HG02588 (cell line): Measurements from ENCODE around the gene AKAP9.
"Not testable (repeated sequence)": the region's sequence is repeated elsewhere in the genome, so short reads cannot be mapped to it uniquely, and the experiment has no call there.

Experiments used
- ATAC-seq: cut with Tn5 transposase; IDR thresholded peaks from one replicate; pipeline ENCODE4 v1.9.1; 2021; ENCODE audit warnings: mild to moderate bottlenecking, moderate library complexity; ENCODE audit not compliant: unreplicated experiment

AKAP9 gene

DNA sequence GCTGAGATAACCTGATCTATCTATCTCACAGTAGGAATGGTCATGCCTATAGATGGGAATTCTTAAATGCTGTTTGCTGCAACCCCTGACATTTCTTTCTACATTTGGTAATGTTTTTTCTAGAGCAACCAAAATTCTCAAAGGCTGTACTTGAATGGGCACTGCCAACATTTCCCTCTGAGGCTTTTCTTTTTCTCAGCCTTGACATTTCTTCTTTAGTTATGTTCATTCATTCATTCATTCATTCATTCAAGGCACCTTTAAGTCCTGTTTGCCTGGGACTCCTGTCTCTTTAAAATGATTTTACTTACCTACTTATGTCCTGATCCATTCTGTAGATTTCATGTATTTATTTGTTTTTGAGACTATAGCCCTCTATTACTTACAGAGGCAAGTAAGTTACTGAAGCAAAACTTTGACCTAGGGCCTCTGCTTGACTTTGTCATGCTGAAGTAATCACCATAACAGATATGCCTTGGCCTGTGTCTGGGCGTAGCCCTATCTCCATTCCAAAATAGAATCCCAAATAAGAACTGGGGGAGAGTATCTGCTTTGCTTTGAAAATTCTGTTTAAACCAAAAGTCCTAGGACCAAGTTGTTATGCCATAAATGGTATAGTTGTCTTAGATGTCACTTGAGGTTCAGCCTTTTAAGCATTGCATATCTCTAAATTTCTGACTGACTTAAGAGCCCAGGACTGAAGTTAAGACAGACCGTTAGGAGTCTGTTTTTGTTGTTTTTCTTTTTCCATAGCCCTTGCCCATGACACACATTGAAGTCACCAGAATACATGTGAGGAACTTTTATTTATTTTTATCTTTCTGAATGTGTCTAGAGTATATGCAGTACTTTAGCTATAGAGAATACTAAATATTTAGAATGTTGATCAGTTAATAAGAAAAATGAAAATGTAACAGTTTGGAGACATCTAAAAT is 59.2 kb downstream of the AKAP9 start:
- no peak for ATAC-seq

- no peak for ATAC-seq
These were observed 62.1 kb downstream of the AKAP9 start for GRCh38 chr7:92002720-92003119.

GRCh38 chr7:92006046-92006445 is 65.4 kb downstream of the AKAP9 start:
- ATAC-seq: no peak

DNA sequence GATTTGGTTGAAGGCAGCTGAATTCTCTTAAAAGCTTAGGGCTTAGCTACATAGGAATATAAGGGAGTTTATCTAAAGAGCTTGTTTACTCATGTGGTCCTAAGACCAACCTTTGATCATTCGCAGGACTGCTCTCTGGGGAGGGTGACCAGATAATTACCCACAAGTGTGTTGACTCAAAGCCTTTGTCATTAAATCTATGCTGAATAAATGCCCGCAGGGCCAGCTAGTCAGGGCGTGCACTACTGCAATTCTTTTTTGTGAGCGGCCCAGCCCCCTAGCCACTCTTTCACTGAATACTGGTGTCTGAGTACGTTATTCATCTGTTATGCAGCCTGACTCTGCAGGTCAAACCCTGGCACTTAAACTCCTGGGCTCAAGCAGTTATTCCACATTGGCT is 69.6 kb downstream of the AKAP9 start:
- ATAC-seq: no peak

- no peak for ATAC-seq
These were observed 72.9 kb downstream of the AKAP9 start for GRCh38 chr7:92013611-92014010.

DNA sequence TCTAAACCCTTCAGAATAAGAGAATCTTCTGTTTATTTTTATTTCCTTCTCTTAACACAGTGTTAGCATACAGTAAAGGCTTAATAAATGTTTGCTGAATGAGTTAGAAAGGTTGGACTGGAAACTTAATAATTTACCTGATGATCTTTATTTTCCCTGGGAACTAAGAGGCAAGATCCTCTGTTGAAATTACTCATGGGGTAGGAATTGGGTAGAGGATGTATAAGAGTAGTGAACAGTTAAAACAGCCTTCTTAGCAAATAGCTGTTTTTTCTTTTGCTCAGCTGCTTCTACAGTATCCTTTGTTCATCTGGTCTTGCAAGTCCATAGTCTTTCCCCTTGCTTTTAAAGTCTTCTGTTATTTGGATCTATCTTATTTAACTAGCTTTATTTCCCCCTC is 80.0 kb downstream of the AKAP9 start:
- no peak for ATAC-seq

GRCh38 chr7:92025260-92025659 is 84.6 kb downstream of the AKAP9 start:
- ATAC-seq: no peak

GRCh38 chr7:92026635-92027034 is 86.0 kb downstream of the AKAP9 start:
- ATAC-seq: not testable (repeated sequence)

GRCh38 chr7:92027128-92027527 is 86.5 kb downstream of the AKAP9 start:
- not testable (repeated sequence) for ATAC-seq

DNA sequence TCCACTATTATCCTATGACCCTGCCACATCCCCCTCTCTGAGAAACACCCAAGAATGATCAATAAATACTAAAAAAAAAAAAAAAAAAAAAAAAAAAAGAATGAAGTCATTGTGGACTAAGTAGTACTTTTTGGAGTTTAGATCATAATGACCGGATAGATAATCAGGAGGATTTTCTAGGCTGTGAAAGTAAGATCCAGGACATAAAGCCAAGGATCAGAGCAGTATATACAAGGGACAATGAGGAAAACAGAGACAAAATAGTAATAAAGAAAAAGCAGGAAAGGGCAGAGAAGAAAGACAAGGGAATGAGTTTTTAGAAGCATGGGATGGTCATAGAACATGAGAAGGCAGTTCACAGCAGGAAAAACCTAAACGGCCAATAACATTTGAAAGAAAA is 87.6 kb downstream of the AKAP9 start:
- ATAC-seq: no peak

DNA sequence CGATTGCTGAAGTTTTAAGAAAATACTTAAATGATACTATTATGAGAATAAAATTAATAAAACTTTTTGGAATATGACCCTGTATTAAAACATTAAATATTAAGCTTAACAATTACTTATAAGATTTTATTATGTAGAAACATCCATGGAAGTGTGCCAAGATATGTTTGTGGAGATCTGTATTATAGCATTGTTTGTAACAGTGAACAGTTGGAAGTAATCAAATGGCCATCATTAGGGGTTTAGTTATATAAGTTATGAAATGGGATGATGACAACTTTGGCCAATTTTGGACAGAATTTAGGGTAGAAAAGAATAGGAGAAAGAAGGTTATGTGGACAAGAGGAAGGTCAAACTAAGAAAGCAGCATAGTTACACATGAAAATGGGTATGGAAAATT is 88.0 kb downstream of the AKAP9 start:
- ATAC-seq: no peak

- ATAC-seq: no peak
These were observed 93.5 kb downstream of the AKAP9 start for GRCh38 chr7:92034116-92034515.

GRCh38 chr7:92035576-92035975 is 94.9 kb downstream of the AKAP9 start:
- ATAC-seq: no peak

DNA sequence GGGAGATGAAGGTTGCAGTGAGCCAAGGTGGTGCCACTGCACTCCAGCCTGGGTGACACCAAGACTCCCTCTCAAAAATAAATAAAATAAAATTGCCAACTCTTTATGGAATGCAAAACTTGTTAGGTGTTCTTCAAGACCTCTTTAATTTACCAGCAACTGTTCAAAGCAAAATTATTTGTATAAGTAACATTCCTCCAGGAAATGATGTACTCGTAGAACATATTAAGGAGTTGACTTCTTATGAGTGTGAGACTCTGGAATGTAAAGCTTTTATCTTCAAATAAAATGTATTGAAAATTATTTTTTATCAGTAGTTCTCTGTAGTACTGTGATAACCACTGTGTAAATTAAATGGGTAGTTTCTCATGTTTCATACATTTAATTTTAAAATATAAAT is 99.2 kb downstream of the AKAP9 start:
- no peak for ATAC-seq

DNA sequence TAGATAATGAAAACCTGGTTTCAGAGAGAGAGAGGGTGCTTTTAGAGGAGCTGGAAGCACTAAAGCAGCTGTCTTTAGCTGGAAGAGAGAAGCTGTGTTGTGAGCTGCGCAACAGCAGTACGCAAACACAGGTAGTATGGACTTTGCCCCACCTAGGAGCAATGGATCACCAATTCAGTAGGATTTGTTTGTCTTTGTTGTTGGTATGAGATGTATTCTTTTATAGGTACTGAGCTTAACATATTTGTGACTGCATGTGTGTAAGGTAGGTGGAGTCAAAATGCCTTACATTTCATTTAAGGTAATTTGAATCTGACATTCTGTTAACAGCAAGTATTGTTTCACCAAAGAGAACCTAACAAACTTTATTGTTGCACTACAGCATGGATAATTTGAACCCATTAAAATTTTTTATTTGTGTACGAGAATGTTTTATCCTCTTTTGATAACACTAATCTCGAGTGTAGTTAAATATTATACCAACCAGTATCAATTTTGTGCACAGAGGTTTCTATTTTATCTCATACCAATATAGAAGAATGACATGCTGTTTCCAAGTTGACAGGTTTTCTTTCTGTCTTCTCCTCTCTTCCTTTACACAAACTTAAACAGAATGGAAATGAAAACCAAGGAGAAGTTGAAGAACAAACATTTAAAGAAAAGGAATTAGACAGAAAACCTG is 101.5 kb downstream of the AKAP9 start:
- no peak for ATAC-seq

DNA sequence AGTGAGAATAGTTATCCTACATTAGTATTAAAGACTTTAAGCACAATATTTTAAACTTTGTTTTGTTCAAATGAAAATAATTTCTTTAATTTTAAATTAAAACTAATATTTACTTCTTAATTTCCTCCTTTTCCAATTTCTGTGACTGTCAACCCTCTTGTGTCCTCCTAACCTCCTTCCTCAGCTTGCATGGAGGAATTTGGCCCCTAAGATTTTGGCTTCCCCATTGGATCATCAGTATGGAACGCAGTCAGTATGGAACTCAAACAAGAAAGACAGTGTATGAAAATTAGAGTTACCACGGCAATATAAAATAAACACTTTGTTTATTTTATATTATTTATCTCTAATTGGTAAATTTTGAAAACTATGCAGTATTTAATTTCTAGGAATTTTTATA is 102.4 kb downstream of the AKAP9 start:
- ATAC-seq: no peak

GRCh38 chr7:92043637-92044036 is 103.0 kb downstream of the AKAP9 start:
- no peak for ATAC-seq

- ATAC-seq: no peak
These were observed 103.5 kb downstream of the AKAP9 start for GRCh38 chr7:92044148-92044547.

- no peak for ATAC-seq
These were observed 104.3 kb downstream of the AKAP9 start for GRCh38 chr7:92044940-92045339.

- ATAC-seq: no peak
These were observed 111.0 kb downstream of the AKAP9 start for GRCh38 chr7:92051655-92052054.

DNA sequence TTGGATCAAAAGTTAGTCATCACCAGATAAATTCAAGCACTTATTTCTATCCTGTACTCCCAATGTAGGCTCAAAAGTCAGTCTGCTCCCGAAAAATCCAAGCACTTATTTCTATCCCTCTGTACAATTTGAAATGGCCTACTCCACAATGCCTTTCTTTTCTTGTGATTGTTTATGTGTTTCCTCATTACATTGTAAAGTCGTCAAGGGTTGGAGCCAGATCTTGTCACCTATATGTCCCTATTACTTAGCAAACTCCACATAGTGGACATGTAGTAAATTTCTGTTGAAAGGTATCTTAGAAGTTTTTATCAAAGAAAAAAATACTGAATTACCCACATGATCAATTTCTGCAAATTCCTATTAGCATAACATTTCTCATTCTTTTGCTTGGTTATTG is 111.5 kb downstream of the AKAP9 start:
- ATAC-seq: no peak

DNA sequence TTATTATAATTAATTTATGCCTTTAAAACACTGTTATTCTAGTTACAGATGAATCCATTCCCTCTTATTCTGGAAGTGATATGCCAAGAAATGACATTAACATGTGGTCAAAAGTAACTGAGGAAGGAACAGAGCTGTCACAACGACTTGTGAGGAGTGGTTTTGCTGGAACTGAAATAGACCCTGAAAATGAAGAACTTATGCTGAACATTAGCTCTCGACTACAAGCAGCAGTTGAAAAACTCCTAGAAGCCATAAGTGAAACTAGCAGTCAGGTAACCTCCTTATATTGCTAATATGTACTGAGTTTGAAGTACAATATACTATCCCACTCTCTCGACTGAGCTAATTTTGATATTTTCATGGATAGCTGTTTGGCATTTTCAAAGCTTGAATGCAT is 112.0 kb downstream of the AKAP9 start:
- ATAC-seq: no peak
